Measurements from ENCODE around the gene CHRNA3.

GRCh38 chr15:78661001-78661400 is 40.2 kb upstream of the CHRNA3 start:
- TF ChIP-seq, protein P1, sequence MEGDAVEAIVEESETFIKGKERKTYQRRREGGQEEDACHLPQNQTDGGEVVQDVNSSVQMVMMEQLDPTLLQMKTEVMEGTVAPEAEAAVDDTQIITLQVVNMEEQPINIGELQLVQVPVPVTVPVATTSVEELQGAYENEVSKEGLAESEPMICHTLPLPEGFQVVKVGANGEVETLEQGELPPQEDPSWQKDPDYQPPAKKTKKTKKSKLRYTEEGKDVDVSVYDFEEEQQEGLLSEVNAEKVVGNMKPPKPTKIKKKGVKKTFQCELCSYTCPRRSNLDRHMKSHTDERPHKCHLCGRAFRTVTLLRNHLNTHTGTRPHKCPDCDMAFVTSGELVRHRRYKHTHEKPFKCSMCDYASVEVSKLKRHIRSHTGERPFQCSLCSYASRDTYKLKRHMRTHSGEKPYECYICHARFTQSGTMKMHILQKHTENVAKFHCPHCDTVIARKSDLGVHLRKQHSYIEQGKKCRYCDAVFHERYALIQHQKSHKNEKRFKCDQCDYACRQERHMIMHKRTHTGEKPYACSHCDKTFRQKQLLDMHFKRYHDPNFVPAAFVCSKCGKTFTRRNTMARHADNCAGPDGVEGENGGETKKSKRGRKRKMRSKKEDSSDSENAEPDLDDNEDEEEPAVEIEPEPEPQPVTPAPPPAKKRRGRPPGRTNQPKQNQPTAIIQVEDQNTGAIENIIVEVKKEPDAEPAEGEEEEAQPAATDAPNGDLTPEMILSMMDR (IDR thresholded peaks at IDR 0.05), result no peak
- no peak for TF ChIP-seq EZH2 (IDR thresholded peaks at IDR 0.05; ENCODE audit: borderline replicate concordance, insufficient read depth, low read depth, low read length, poor library complexity, severe bottlenecking)
